OCI-M1 (cell line): ENCODE measurements around the gene TP53INP2.
"Not testable (repeated sequence)": the region's sequence is repeated elsewhere in the genome, so short reads cannot be mapped to it uniquely, and the experiment has no call there.

Experiments used
- DNase-seq: peaks from one replicate; lab custom pipeline; 2025; lab: John Stamatoyannopoulos, UW

Gene TP53INP2, protein sequence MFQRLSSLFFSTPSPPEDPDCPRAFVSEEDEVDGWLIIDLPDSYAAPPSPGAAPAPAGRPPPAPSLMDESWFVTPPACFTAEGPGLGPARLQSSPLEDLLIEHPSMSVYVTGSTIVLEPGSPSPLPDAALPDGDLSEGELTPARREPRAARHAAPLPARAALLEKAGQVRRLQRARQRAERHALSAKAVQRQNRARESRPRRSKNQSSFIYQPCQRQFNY

GRCh38 chr20:34704177-34705007, at the start of gene TP53INP2:
Gene TP53INP2, plus strand, starts transcription at chr20:34704344. Its CDS starts 4,396 bp downstream, at chr20:34708740.
- peak; percentile 90 for DNase-seq

GRCh38 chr20:34658654-34659053, 45.5 kb upstream of the TP53INP2 start:
- DNase-seq = not testable (repeated sequence)

DNA sequence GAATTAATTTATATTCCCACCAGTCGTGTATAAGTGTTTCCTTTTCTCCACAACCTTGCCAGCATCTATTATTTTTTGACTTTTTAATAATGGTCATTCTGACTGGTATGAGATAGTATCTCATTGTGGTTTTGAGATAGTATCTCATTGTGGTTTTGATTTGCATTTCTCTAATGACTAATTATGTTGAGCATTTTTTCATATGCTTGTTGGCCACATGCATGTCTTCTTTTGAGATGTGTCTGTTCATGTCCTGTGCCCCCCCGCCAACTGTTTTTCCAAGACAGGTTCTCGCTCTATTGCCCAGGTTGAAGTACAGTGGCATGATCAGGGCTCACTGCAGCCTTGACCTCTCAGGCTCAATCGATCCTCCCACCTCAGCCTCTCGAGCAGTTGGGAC, 42.3 kb upstream of the TP53INP2 start:
- DNase-seq = not testable (repeated sequence)

- DNase-seq = no peak
These were observed 40.8 kb upstream of the TP53INP2 start for GRCh38 chr20:34663213-34663943.

DNA sequence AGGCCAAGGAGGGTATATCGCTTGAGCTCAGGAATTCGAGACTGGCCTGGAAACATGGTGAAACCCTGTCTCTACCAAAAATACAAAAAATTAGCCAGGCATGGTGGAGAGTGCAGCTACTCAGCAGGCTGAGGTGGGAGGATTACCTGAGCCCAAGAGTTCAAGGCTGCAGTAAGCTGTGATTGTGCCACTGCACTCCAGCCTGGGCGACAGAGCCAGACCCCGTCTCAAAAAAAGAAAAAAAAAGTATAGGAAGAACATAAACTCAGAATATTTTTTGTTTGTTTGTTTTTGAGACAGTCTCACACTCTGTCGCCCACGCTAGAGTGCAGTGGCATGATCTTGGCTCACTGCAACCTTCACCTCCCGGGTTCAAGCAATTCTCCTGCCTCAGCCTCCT, 39.4 kb upstream of the TP53INP2 start:
- DNase-seq = not testable (repeated sequence)

DNA sequence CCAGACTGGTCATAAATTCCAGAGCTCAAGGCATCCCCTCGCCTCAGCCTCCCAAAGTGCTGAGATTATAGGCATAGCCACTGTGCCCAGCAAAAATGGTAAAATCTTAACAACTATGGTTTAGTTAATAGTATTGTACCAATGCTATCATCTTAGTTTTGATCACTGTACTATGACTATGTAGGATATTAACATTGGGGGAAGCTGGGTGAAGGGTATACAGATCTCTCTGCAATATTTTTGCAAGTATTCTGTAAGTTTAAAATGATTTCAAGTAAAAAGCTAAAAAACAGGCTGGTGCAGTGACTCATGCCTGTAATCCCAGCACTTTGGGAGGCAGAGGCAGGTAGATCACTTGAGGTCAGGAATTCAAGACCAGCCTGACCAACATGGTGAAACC, 35.0 kb upstream of the TP53INP2 start:
- no peak for DNase-seq

- no peak for DNase-seq
These were observed 30.7 kb upstream of the TP53INP2 start for GRCh38 chr20:34673412-34673811.

DNA sequence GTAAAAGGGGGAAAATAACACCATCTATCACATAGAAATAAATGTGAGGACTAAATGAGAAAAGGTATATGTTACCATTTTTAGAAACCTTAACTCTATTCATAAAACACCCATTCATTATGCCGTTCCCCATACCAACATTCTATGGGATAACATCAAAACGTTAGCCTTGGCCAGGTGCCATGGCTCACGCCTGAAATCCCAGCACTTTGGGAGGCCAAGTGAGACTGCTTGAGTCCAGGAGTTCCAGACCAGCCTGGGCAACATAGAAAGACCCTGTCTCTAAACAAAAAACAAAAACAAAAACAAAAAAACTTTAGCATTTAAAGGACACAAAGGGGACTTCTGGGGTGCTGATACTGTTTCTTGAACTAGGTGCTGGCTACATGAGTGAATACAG, 28.6 kb upstream of the TP53INP2 start:
- peak; percentile 22 for DNase-seq

DNA sequence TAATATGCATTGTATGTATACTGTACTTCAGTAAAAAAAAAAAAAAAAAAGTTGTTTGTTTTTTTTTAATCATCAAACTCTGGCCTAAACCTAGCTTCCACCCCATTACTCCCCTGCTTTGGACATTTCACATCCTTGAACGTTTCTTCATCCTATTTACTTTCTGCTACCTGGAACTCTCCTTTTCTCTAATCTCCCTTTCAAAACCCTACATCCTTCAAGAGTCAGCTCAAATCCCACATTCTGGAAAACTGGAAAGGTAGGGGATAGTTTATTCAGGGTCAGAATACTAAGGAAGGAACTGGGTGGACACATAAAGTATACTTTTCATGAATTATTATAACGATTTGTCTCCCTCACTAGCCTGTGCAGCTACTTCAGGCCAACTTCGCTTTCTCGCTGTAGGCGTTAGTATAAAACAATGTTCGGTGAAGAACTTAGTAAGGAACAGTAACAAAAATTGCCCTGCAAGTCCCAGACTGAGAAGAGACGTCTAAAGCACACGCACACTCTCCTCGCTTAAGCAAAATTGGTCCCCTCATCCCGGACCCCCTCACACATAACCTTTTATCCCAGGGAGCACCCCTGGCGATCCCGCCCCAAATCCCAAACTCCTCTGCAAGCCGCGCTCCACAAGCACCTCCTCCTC, 28.0 kb upstream of the TP53INP2 start:
- peak; percentile 78 for DNase-seq

GRCh38 chr20:34676642-34677373, 27.3 kb upstream of the TP53INP2 start, which contains the start of gene PIGU:
Gene PIGU, minus strand, starts transcription at chr20:34677092. Its CDS starts 7 bp downstream, at chr20:34677085.
- peak; percentile 98 for DNase-seq

DNA sequence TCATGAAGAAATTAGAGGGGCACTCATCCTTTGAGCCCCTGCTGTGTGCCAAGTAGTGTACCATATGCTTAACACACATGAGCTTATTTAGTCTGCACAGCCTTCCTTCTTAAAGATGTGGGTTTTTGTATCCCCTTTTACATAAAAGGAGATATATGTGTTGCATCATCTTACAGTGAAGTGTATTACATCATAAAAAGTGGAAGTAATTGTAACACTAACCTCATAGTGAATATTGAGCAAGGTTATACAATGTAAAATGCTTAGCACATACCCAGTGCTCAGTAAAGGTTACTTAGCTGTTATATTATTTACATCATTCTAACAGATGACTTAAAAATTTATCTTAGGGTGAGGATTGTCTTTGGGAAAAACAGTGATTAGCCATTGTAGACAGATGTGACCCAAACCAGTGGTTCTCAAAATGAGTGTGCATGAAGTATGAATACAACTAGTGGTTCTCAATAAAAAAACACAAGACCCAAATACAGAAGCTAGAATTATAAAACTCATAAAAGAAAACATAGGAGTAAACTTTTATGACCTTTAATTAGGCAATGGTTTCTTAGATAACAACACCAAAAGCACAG, 23.5 kb upstream of the TP53INP2 start:
- DNase-seq = peak; percentile 86

GRCh38 chr20:34683667-34684066, 20.5 kb upstream of the TP53INP2 start:
- no peak for DNase-seq

DNA sequence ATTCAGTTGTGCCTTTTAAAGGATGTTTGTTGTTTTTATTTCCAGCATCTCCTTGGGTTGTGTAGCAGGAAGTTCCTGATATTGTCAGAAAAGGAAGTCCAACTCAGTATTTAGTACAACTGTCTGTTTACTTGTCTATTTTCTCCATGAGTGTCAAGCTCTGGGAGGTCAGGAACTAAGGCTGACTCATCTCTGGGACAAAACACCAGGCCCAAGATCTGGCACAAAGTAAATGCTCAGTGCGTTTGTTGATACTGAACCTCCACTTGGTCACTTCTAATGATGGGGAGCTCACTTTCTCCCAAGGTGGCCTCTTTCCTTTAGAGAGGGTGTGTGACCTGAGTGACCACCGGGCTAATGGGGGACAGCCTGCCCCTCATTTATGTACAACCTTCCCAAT, 14.7 kb upstream of the TP53INP2 start:
- DNase-seq = peak; percentile 15

GRCh38 chr20:34691838-34692237, 12.3 kb upstream of the TP53INP2 start:
- DNase-seq = no peak

DNA sequence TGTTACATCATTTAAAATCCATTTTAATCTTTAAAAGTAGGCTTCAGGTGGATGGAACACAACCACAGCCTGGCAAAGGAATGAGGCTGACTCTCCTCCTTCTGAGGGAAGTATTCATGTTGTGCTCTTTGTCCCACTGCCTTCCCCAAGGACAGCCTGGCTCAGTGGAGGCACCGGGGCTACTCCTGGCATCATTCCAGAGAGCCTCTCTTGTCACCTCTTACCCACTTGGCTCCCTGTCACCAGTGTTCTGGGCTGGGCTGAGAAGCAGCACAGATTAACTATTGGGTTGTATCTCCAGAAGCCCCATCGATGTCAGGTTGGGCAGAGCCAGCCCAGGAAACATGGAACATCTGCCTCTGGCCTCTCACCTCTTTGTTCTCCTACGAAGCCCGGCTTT, 10.7 kb upstream of the TP53INP2 start:
- DNase-seq = no peak

DNA sequence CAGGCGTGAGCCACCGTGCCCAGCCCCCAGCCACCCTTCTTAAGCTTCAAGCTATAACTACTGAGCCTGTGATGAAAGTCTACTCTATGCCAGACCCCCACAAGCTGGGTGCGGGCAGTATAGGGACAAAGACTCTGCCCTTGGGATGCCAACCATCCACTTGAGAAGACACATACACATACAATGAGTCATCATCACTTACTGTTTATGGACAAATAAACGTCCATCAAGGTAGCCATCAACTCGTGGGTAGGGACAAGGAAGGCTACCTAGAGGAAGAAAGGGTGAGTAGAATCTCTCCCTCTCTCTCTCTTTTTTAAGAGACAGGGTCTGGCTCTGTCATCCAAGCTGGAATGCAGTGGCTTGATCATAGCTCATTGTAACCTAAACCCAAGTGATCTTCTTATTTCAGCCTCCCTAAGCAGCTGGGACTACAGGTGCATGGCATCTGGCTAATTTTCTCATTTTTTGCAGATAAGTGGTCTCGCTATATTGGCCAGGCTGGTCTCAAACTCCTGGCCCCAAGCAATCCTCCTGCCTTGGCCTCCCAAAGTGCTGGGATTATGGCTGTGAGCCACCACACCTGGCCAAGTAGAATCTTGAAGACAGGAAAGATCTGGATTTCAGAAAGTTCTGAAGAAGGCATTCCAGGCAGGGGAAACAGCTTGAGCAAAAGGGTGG, 2.6 kb upstream of the TP53INP2 start:
- no peak for DNase-seq

DNA sequence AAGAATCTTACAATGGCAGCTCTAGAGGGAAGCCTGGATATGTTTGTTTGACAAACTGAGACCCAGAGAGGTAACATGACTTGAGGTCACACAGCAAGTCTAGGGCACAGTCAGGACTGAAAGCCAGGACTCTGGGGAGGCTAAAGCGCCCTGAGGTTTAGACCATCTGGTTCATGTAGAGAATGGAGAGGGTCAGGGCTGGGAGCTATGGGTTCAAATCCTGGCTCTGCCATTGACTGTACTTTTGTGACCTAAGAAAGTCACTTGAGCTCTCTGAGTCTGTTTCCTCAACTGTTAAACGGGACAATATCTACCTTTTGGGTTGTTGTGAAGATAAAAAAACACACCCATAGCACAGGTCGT, 1.1 kb upstream of the TP53INP2 start:
- no peak for DNase-seq

GRCh38 chr20:34703424-34704176, 544 bp upstream of the TP53INP2 start:
- DNase-seq = peak; percentile 41

- peak; percentile 47 for DNase-seq
These were observed 858 bp downstream of the TP53INP2 start for GRCh38 chr20:34705008-34705396.
